HG03060 (cell line): ENCODE results near the gene HSFX4.
"Not testable (repeated sequence)": the region's sequence is repeated elsewhere in the genome, so short reads cannot be mapped to it uniquely, and the experiment has no call there.

Experiments
- ATAC-seq: cut with Tn5 transposase; IDR thresholded peaks from one replicate; pipeline ENCODE4 v1.9.1; 2021; ENCODE audit warnings: low read depth, moderate number of reproducible peaks; ENCODE audit not compliant: unreplicated experiment

The HSFX4 gene, protein sequence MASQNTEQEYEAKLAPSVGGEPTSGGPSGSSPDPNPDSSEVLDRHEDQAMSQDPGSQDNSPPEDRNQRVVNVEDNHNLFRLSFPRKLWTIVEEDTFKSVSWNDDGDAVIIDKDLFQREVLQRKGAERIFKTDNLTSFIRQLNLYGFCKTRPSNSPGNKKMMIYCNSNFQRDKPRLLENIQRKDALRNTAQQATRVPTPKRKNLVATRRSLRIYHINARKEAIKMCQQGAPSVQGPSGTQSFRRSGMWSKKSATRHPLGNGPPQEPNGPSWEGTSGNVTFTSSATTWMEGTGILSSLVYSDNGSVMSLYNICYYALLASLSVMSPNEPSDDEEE

DNA sequence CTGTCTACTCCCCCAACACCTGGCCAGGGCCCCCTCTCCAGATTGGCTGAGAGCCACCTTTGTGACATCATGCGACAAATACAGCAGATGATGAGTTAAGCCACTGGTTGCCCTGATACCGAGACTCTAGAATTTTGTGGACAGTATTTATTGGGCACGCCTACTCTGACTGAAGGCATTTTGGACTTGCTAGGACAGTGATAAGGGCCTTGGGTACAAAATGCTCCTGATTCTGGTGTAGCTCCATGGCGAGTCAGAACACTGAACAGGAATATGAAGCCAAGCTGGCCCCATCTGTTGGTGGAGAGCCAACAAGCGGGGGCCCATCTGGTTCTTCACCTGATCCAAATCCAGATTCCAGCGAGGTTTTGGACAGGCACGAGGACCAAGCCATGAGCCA lies at the start of gene HSFX4:
TSS of gene HSFX4 (plus strand) at position 174 of the 400 bp plus-strand sequence. CDS start at position 246, 72 bp downstream.
- ATAC-seq, result not testable (repeated sequence)

DNA sequence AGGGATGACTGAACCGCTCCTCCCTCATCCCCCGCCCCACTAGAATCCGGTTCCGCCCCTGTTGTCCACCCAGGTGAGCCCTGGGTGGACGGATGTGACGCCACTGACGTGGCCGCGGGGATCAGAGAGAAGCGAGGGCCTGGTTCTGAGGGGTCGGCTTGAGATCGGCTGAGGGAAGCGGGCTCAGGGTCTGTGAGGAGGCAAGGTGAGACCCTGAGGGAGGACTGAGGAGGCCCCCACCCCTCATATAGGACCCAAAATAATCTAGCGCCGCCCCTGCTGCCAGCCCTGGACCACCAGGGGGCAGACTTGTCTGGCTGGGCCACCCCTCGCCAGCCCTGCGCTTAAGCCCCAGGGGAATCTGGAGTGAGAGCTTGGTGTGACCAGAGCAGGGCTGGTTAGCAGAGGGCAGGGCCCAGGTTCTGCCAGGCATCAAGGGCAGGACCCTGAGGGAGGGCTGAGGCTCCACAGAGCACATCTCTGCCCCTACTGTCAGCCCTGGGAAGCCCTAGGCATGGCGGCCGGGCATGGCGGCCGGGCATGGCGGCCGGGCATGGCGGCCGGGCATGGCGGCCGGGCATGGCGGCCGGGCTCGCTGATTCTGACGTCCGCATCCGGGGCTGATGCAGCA lies 48.2 kb upstream of the HSFX4 start, which contains the start of gene MAGEA8:
TSS of gene MAGEA8 (plus strand) at position 103 of the 631 bp plus-strand sequence. CDS start 3,090 bp downstream, outside the sequence.
- no peak for ATAC-seq

DNA sequence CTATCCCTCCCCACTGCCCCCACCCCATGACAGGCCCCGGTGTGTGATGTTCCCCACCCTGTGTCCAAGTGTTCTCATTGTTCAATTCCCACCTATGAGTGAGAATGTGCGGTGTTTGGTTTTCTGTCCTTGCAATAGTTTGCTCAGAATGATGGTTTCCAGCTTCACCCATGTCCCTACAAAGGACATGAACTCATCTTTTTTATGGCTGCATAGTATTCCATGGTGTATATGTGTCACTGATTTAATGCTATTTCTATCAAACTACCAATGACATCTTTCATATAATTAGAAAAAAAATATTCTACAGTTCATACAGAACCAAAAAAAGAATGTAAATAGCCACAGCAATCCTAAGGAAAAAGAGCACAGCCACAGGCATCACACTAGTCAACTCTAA lies 38.5 kb upstream of the HSFX4 start:
- ATAC-seq, result not testable (repeated sequence)

- ATAC-seq, result no peak
These were observed 30.8 kb upstream of the HSFX4 start for GRCh38 chrX:149898554-149898953.

GRCh38 chrX:149903889-149904748 lies 25.3 kb upstream of the HSFX4 start:
- ATAC-seq, result peak; percentile 54

- ATAC-seq, result no peak
These were observed 21.1 kb upstream of the HSFX4 start for GRCh38 chrX:149908308-149908707.

DNA sequence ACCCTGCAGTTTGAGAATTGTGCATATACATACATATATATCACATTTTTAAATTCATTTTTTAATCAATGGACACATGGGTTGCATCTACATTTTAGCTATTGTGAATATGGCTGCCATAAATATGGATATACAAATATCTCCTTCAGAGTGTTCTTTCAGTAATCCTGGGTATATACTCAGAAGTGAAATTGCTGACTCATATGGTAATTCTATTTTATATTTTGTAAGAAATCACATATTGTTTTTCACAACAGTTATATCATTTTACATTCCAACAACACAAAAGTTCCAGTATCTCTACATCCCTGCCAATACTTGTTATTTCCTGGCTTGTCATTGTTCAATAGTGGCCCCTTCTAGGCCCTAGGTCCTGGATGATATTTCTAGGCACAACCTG lies 20.6 kb upstream of the HSFX4 start:
- no peak for ATAC-seq

DNA sequence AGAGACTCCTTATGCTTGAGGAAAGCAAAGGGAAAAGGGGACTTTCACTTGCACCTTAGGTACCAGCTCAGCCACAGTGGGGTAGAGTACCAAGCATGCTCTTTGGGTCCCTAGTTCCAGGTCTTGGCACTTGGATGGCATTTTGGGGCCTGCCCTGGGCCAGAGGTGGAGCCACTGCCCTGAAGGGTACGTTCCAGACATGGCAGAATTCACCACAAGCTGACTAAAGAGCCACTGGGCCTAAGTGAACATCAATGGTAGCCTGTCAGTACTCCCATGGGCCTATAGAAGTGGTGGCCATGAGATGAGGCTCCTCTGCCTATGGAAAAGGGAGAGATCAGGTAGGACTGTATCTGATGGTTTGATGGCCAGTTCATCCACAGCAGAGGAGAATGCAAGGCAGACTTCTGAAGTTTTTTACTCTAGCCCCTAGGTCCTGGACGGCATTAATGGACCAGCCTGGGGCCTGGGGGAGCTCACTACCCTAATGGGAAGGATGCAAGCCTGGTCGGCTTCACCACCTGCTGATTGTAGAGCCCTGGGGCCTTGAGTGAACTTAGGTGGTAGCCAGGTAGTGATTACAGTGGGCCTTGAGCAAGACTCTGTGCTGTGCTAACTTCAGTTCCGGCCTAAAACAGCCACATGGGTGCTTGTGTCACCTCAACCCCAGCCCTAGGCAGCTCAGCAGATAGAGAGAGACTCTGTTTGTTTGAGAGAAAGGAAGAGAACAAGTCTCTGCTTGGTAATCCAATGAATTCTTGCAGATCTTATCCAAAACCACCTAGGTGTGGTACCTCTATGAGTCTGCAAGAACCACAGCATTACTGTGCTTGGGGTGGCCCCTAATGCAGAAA lies 19.8 kb upstream of the HSFX4 start:
- no peak for ATAC-seq

DNA sequence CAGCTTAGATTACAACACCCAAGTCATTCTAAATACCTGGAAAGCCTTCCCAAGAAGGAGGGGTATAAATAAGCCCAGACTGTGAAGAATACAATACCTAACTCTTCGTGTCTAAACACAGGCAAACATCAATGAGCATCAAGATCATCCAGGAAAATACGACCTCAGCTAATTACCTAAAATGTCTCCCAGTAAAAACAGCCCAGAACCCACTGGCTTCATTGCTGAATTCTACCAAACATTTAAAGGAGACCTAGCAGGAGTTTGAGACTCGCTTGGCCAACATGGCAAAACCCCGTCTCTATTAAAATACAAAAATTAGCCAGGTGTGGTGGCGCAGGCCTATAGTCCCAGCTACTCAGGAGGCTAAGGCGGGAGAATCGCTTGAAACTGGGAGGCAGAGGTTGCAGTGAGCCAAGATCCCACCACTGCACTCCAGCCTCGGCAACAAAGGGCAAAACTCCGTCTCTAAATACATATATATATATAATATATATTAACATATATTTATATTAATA lies 19.1 kb upstream of the HSFX4 start:
- ATAC-seq, result no peak

DNA sequence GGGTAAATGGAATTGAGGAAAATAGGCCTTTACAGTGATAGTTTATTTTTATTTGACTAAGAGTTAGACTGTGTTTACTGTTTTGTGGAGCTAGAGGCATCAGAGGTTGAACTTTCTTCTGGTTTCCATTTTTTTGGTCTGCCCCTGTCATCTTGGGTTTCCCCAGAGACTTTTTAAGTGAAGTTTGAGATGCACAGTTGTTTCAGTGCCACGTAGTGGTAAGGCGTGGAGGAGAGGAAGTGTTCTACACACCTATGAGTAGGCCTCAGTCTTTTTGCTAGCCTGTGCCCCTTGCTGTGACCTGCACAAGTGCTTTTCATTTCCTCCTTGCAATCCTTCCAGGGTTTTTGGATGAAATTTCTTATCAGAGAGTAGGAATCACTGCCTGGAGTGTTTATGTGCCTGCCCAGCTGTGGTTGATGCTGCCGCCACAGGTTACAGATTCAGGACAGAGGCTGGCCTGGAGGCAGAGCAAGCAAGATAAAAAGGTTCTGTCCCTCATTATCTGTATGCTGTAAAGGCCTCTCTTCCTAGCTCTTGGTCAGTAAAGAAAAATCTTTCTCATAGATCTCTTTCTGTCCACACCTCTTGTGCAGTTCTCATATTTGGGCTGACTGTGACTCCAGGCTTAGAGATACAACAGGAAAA lies 12.5 kb upstream of the HSFX4 start:
- no peak for ATAC-seq

- not testable (repeated sequence) for ATAC-seq
These were observed 5.5 kb upstream of the HSFX4 start for GRCh38 chrX:149923836-149924235.

GRCh38 chrX:149924434-149924833 lies 4.9 kb upstream of the HSFX4 start:
- ATAC-seq, result not testable (repeated sequence)

DNA sequence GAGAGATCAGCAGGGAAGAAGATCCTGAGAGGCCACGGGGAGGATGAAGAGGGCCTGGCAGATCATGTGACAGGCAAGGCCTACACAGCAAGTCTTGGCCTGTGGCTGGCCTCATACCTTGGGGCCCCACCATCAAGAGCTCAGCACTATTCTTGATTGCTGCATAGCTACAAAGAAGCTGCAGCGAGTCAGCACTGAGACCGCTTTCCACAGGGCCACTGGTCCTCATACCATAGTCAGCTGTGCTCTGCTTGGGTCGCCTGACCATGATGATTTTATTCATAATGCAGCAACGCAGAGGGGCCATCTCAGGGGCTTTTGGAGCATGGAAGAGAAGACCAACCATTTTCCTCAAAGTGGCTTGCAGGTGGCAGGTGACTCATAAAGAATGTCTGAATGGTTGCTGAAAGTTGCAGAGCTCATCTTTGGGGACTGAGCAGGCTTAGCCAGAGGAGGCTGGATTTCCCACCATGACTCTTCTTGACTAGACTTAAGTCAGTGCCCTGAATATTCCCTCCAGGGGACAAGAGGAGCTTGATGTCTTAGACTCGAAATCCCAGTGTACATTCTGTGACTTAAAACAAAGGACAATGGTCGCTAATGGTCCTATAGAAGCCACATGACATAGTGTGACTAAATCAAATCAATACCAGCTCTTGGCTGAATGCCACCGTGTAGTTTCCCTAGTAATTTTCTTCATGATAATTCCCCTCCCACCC lies 2.0 kb upstream of the HSFX4 start:
- ATAC-seq, result not testable (repeated sequence)

GRCh38 chrX:149927964-149928258 lies 1.5 kb upstream of the HSFX4 start:
- not testable (repeated sequence) for ATAC-seq

DNA sequence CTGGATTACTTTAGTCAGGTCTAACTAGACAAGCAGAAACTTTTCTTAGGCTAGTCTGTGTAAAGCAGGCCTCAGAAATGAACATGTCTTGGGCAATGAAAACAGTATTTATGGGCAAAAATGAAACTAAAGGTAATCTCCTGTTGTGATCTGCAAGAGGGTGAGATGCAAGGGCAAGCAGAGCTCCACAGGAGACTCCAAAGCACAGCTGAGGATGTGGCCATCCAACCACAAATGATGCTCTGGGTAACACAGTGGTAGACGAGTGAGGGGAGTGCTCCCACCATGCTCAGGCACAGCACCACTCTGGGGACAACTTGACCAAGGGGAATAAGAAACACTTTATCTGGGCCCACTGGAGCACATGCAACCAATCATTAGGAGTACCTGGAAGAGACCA lies 738 bp upstream of the HSFX4 start:
- ATAC-seq, result not testable (repeated sequence)

DNA sequence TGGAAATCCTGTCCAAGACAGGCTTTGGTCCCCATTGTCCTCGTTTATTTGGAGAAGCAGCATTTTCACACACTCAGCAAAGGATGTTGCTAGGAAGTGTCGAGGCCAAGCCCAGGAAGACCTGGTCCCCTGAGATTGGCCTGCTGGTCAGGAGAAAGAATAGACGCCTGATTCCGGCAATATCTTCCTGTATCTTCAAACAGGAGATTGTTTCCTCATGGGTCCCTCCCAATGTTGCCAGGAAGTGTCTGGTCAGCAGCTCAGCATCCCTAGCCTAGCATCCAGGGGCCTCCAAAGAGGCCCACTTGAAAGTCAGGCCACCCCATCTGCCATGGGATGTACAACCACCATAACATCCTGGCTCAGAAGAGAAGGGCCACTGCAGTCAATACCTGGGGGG lies 2.0 kb downstream of the HSFX4 start:
- ATAC-seq, result not testable (repeated sequence)

GRCh38 chrX:149932150-149932549 lies 2.8 kb downstream of the HSFX4 start:
- ATAC-seq, result not testable (repeated sequence)

- not testable (repeated sequence) for ATAC-seq
These were observed 3.6 kb downstream of the HSFX4 start for GRCh38 chrX:149932970-149933369.

- not testable (repeated sequence) for ATAC-seq
These were observed 4.2 kb downstream of the HSFX4 start for GRCh38 chrX:149933547-149933946.
